KBM-7 (cell line): Measurements from ENCODE around the gene WDTC1.
"Not testable (repeated sequence)": the region's sequence is repeated elsewhere in the genome, so short reads cannot be mapped to it uniquely, and the experiment has no call there.

Experiments used
- DNase-seq: peaks from one replicate; pipeline ENCODE4 v3.0.0-alpha.2; 2015
- in situ Hi-C: fragments of 300-500 bp; cut with MboI; formaldehyde crosslinking; loops from 2 replicates; pipeline ENCODE4 v1.14.3; 2020; ENCODE audit warnings: low sequenced_read_pairs, low pct_unique_long_range_greater_than_20kb, mixed read lengths

WDTC1 gene, protein sequence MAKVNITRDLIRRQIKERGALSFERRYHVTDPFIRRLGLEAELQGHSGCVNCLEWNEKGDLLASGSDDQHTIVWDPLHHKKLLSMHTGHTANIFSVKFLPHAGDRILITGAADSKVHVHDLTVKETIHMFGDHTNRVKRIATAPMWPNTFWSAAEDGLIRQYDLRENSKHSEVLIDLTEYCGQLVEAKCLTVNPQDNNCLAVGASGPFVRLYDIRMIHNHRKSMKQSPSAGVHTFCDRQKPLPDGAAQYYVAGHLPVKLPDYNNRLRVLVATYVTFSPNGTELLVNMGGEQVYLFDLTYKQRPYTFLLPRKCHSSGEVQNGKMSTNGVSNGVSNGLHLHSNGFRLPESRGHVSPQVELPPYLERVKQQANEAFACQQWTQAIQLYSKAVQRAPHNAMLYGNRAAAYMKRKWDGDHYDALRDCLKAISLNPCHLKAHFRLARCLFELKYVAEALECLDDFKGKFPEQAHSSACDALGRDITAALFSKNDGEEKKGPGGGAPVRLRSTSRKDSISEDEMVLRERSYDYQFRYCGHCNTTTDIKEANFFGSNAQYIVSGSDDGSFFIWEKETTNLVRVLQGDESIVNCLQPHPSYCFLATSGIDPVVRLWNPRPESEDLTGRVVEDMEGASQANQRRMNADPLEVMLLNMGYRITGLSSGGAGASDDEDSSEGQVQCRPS

DNA sequence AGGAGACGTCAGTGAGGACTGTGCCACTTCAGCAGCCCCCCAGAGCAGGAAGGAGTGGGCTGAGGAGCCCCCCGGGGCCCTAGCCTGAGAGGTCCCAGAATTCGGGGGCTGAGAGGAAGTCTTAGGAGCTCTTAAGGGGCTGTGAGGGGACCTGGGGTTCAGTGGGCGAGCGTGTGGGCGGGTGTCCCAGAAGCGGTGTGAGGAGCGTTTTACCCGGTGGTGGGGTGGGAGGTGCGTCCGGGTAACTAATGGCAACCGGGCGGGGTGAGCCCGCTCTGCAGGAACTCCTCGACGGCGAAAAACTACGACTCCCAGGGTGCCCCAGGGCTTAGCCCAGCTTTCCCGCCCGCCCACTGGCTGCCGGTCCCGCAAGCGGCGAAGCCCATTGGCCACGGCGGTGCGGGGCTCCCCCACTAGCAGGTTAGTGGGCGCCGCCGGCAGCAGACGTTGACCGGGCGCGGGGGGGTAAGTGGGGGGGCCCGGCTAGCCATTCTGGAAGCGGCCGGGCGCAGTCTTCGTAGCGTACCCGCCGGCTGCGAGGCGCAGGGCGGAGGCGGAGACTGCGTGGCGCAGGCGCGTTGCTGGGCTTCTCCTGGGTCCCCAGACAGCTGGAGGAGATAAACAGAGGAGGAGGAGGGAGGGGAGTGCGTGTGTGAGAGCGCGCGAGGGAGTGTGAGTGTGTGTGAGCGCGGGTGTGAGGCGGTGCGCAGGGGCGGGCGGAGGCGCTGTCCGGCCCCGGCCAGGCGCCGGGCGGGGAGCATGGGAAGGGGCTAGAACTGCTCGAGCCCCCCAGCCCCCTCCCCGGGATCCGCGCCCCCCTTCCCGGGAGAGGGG lies at the start of gene WDTC1:
WDTC1 (plus strand) TSS at position 584 of the 834 bp plus-strand sequence. CDS start 26,423 bp downstream, outside the sequence.
- DNase-seq: peak; percentile 98
- in situ Hi-C loops: no loop called here

DNA sequence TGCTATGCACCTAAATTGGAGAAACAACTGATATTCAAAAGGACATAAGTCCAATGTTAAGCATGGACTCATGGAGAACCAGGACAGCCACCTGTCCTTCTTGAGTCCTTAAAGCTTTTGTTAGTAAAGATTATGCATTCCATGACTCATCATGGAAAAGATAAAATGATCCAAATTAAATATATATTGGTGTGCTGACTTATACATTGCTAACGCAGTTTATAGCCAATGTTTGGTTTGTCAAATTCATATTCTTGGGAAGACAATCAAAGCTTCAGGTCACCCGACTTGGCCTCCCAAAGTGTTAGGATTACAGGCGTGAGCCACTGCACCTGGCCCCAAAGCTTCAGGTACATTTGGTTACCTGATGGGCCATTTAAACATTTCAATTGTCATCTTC lies 49.8 kb upstream of the WDTC1 start:
- DNase-seq, in situ Hi-C loops: not testable (repeated sequence)

DNA sequence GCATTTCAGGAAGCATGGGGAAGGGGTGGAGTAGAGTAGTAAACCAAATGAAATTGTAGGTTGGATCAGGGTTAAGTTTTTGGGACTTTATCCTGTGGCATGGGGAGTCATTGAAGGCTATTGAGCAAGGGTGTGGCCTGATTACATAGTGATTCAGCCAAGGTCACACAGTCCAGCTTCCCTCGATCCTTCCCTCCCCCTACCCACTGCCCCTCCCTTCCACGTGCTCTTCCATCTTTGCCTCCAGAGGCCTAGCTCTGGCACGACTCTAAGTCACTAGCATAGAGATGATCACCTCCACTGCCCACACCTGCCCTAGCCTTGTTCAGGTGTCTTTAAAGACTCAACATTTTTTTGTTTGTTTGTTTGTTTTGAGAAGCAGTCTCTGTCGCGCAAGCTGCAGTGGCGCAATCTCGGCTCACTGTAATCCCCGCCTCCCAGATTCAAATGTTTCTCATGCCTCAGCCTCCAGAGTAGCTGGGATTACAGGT lies 42.3 kb upstream of the WDTC1 start:
- no peak for DNase-seq
- in situ Hi-C loops: no loop called here

DNA sequence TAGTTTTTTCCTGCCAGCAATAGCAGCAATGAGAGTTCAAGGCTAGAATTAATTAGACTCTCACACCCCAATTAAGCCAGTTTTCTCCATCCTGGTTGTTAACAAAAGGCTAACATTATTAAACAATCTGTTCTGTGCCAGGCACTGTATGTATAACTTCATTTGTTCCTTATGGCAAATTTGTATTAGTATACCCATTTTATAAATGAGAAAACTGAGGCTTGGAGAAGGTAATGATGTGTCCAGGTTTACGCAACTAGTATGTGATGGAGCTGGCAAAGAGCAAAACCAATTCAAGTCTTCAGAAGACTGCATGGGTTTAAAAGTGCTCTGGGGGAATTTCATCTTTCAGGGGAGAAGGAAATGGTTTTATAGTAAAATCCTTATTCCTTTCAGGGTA lies 41.2 kb upstream of the WDTC1 start:
- in situ Hi-C loops: no loop called here

DNA sequence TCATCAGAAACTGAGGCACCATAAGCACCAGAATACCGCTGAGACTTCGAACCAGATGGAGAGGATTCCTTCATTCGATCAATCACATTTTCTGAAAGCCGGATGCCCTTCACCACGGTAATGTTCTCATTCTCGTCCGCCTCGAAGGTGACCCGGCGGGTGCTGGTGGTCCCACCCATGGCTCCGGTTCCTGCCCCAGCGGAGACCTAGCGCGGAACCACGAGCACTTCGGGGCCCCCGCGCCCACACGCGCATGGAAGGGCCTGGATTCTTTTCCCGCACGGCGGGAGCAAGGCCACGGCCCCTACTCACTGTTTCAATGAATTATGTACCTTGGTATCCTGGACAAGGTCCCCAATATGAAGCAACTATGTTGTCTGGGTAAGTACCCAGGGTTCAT lies 33.1 kb upstream of the WDTC1 start:
- no peak for DNase-seq
- in situ Hi-C loops: no loop called here

More for the DNA sequence above, 41.2 kb upstream of the WDTC1 start:
- no peak for DNase-seq

DNA sequence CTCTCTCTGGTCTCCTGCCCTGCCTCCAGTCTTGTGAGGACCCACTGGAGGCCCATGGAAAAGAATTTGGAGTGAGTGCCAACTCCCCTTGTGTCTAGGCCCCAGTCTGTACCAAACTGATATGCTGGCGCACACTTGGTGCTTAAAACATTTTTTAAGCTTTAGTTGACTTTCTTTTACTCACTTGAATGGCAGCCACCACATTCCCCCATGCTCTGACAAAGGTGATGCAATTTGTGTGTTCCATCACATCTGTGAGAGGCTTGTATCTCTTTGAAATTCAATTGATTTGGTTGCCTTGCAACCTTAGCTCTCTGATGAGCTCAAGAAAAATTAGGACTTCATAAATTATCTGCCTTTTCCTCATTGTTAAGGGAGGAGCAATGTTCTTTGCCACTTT lies 30.5 kb upstream of the WDTC1 start:
- DNase-seq: no peak
- in situ Hi-C loops: no loop called here

DNA sequence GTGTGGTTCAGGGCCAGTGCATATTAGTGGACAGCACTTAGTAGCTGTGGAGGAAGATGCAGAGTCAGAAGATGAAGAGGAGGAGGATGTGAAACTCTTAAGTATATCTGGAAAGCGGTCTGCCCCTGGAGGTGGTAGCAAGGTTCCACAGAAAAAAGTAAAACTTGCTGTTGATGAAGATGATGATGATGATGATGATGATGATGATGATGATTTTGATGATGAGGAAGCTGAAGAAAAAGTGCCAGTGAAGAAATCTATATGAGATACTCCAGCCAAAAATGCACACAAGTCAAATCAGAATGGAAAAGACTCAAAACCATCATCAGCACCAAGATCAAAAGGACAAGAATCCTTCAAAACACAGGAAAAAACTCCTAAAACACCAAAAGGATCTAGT lies 27.2 kb upstream of the WDTC1 start:
- in situ Hi-C loops, DNase-seq: not testable (repeated sequence)

DNA sequence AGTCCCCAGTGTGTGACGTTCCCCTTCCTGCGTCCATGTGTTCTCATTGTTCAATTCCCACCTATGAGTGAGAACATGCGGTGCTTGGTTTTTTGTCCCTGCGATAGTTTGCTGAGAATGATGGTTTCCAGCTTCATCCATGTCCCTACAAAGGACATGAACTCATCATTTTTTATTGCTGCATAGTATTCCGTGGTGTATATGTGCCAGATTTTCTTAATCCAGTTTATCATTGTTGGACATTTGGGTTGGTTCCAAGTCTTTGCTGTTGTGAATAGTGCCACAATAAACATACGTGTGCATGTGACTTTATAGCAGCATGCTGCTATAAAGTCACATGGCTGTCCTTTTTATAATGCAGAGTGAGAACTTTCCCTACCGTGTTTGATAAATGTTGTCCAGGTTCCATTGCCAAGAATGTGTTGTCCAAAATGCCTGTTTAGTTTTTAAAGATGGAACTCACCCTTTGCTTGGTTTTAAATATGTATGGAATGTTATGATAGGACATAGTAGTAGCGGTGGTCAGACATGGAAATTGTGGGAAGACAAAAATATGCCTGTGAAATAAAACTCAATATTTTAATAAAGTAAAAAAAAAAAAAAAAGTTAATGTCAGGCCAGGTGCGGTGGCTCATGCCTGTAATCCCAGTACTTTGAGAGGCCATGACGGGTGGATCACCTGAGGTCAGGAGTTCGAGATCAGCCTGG lies 26.1 kb upstream of the WDTC1 start:
- DNase-seq, in situ Hi-C loops: not testable (repeated sequence)

DNA sequence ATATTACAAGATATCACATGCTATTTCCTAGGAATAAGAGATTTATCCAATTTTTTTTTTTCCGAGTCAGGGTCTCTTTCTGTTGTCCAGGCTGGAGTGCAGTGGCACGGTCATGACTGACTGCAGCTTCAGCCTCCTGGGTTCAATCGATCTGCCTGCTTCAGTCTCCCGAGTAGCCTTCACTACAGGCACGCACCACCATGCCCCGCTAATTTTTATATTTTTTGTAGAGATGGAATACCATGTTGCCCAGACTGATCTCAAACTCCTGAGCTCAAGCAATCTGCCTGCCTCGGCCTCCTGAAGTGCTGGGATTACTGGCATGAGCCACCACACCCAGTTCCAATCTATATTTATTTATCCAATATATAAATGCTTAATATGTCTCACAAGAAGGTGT lies 18.0 kb upstream of the WDTC1 start:
- in situ Hi-C loops: no loop called here

DNA sequence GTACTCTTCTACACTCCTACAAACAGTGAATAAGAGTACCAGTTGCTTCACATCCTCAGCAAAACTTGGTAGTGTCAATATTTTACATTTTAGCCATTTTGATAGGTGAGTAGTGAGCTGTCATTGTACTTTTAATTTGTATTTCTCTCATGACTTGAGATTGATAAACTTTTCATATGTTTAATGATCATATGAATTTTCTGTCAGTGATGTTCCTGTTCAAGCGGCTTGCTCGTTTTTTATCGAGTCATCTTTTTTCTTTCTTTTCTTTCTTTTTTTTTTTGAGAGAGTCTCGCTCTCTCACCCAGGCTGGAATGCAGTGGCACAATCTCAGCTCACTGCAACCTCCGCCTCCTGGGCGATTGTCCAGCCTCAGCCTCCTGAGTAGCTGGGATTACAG lies 17.0 kb upstream of the WDTC1 start:
- in situ Hi-C loops: no loop called here
- DNase-seq: no peak

More for the DNA sequence above, 18.0 kb upstream of the WDTC1 start:
- DNase-seq: no peak

DNA sequence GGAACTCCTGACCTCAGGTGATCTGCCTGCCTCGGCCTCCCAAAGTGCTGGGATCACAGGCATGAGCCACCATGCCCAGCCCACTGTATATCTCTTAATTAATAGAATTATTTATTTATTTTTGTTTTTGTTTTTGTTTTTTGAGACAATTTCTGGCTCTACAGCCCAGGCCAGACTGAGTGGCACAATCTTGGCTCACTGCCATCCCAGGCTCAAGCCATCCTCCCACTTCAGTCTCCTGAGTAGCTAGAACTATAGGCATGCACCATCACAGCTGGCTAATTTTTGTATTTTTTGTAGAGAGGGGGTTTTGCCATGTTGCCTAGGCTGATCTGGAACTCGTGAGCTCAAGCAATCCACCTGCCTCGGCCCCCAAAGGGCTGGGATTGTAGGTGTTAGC lies 15.7 kb upstream of the WDTC1 start:
- in situ Hi-C loops: no loop called here
- DNase-seq: no peak

DNA sequence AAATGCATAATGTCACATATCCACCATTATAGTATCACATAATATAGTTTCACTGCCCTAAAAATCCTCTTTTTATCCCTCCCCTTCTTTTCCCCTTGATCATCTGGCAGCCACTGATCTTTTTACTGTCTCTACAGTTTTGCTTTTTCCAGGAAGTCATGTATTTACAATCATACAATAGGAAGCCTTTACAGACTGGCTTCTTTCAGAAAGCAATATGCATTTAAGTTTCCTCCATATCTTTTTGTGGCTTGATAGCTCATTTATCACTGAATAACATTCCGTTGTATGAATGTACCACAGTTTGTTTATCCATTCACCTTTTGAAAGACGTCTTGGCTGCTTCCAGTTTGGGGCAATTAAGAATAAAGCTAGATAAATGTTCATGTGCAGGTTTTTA lies 14.3 kb upstream of the WDTC1 start:
- in situ Hi-C loops: no loop called here
- DNase-seq: no peak

DNA sequence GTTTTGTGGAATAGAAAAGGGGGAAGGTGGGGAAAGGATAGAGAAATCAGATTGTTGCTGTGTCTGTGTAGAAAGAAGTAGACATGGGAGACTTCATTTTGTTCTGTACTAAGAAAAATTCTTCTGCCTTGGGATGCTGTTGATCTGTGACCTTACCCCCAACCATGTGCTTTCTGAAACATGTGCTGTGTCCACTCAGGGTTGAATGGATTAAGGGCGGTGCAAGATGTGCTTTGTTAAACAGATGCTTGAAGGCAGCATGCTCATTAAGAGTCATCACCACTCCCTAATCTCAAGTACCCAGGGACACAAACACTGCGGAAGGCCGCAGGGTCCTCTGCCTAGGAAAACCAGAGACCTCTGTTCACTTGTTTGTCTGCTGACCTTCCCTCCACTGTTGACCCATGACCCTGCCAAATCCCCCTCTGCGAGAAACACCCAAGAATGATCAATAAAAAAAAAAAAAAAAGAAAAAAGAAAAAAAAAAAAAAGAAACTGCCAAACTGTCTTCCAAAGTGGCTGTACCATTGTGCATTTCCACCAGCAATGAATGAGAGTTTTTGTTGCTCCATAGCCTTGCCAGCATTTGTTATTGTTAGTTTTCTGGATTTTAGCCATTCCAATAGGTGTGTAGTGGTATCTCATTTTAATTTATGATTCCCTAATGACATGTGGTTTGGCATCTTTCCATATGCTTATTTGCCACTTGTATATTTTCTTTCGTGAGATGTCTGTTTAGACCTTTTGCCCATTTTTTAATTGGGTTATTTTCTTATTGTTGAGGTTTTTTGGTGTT lies 13.5 kb upstream of the WDTC1 start:
- in situ Hi-C loops, DNase-seq: not testable (repeated sequence)

DNA sequence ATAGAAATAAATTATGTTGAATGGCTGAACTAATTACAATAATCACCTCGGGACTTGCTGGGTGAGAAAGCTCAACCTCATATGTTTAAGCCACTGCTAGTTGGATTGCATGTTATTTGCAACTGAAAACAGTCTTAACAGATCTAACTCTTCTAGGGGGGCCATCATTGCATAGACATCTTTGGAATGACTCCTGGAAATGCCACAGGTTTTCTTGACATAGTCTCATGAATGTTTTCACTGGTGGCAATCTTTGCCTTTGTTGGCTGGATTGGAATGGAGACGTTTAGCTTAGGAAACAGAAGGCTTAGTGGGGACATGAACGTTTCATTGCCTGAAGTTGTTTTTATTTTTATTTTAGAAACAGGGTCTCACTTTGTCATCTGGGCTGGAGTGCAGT lies 8.8 kb upstream of the WDTC1 start:
- no peak for DNase-seq
- in situ Hi-C loops: no loop called here

DNA sequence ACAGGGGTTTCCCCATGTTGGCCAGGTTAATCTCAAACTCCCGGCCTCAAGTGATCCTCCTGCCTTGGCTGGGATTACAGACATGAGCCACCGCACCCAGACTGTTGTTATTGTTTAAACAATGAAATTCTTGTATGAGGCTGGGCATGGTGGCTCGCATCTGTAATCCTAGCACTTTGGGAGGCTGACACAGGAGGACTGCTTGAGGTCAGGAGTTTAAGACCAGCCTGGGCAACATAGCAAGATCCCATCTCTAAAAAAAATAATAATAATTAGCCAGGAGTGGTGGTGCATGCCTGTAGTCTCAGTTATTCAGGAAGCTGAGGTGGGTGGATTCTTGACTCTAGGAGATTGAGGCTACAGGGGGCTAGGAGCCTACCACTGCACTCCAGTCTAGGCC lies 6.7 kb upstream of the WDTC1 start:
- in situ Hi-C loops: no loop called here
- no peak for DNase-seq

DNA sequence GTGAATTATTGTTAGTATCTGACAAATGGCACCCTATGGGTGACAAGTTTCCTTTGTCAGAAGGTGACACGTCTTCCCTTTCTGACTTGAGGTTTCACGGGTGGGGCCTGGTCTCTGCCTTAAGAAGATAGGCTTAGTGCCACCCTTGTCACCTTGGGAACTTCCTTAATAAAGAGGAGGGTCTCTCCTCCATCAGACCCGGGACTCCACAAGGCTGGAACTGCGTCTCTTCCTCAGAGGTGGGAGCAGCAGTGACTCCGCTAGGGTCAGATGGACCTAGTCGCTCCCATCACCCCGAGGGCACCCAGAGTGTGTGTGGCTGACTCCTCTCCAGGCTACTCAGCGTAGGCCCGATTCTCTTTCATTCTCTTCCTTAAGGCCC lies 774 bp upstream of the WDTC1 start:
- DNase-seq: no peak
- in situ Hi-C loops: no loop called here

DNA sequence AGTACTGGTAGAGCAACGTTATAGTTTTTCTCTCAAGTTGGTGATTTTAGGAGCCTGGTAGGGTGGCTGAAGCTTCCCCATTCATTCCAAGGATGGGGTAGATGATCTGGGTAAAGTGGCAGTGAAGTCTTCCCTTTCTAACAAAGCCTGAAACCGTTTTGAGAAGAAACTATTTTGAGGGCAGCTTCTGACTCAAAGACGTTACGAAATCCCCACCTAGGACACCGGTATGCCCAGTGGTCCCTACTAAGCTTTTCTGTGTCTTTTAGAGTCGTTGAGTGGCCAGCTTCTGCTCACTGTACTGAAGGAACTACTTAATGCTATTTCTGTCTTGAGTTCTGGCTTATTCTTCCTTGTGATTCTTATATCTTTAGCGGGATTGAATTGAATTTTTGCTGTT lies 1.4 kb downstream of the WDTC1 start:
- DNase-seq: no peak
- in situ Hi-C loops: no loop called here

DNA sequence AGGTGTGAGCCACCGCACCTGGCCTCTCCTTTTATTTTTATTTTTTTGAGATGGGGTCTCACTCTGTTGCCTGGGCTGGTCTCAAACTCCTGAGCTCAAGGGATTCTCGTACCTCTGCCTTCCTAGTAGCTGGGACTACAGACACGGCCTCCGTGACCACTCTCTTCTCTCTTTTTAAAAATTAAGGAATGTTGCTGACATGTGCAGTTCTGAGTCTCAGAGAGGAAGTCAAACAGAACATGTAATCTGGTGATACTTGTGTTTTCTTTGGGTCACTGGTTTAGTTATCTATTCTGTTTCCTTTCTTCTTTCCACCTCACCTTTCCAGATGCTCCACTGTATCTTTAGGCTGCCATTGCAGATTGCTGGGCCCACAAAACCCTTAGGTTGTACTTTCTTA lies 2.7 kb downstream of the WDTC1 start:
- DNase-seq: no peak
- in situ Hi-C loops: no loop called here
